DND-41 (cell line): ENCODE measurements around the gene PLCXD3.

Experiments
- EZH2 ChIP-seq: IDR thresholded peaks from 3 replicates; pipeline ENCODE4 v1.6.1; 2012; ENCODE audit warnings: borderline replicate concordance, low read depth, mild to moderate bottlenecking, moderate library complexity, low read length, inconsistent platforms; ENCODE audit not compliant: severe bottlenecking
- TF ChIP-seq, protein P1 (sequence below): IDR thresholded peaks from 2 replicates; pipeline ENCODE4 v1.5.1; 2012; ENCODE audit warnings: borderline replicate concordance, low read length, moderate library complexity, mild to moderate bottlenecking; ENCODE audit not compliant: poor library complexity, severe bottlenecking; ENCODE audit errors: extremely low read depth

DNA sequence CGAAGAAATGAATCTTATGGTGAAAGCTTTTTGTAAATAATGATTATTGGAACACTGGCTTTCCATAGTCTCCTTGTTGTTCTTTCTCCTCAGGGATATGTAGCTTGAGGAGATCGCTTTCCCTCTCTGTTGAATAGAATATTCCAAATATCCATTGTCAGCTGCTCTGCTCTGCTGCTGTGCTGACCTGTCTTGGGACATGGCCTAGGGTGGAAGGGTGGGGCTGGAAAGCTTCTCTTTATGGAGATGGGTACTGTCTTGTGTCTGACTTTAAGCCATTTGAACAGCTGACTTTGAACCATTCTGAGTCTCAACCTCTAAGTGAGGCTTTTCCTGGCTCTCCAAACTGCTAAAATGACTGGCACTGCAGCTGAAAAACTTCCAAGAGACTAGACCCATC is 135.8 kb downstream of the PLCXD3 start:
- TF ChIP-seq, protein P1, sequence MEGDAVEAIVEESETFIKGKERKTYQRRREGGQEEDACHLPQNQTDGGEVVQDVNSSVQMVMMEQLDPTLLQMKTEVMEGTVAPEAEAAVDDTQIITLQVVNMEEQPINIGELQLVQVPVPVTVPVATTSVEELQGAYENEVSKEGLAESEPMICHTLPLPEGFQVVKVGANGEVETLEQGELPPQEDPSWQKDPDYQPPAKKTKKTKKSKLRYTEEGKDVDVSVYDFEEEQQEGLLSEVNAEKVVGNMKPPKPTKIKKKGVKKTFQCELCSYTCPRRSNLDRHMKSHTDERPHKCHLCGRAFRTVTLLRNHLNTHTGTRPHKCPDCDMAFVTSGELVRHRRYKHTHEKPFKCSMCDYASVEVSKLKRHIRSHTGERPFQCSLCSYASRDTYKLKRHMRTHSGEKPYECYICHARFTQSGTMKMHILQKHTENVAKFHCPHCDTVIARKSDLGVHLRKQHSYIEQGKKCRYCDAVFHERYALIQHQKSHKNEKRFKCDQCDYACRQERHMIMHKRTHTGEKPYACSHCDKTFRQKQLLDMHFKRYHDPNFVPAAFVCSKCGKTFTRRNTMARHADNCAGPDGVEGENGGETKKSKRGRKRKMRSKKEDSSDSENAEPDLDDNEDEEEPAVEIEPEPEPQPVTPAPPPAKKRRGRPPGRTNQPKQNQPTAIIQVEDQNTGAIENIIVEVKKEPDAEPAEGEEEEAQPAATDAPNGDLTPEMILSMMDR = no peak
- no peak for TF ChIP-seq EZH2
